H1 (cell line): ENCODE data around the gene ADK. TPM values are rescaled to one million over a fixed set of nuclear protein-coding genes. Genes with fewer than 3 reads are reported as not detected.

Source experiments
- CTCF ChIA-PET: fragments of 300-600 bp; sonication (Branson Sonifier 250); formaldehyde crosslinking; loops from one replicate; lab custom pipeline; 2021; ENCODE audit not compliant: partially characterized antibody; lab: Charles Lee
- POLR2A ChIA-PET: fragments of 300-600 bp; sonication (Branson Sonifier 250); formaldehyde crosslinking; loops from one replicate; lab custom pipeline; 2021; ENCODE audit warnings: inconsistent platforms; ENCODE audit not compliant: partially characterized antibody; lab: Charles Lee
- DNase-seq, 2 experiments: peaks; one replicate each; pipeline versions ENCODE4 v3.0.0 to v3.0.0-alpha.2; 2010 to 2022; ENCODE audit warnings: low spot score in 2 of 2, low read depth in 1 of 2, mixed read lengths in 1 of 2
- FAIRE-seq: peaks from 2 replicates; lab custom pipeline; 2011; peaks lifted over from hg19 to GRCh38; lab: Jason Lieb, UNC
- H2AFZ ChIP-seq: 2 replicates; pipeline ENCODE4 v1.8.1; 2012; ENCODE audit warnings: low read length, inconsistent platforms
- H2AK5ac ChIP-seq: 2 replicates; pipeline ENCODE4 v1.6.1; 2013; ENCODE audit warnings: low read depth, low read length
- H2BK120ac ChIP-seq: replicated peaks from 2 replicates; pipeline ENCODE3; 2013; ENCODE audit warnings: low read depth, low read length, inconsistent platforms
- H2BK12ac ChIP-seq: 2 replicates; pipeline ENCODE4 v1.6.1; 2013; ENCODE audit warnings: low read depth, low read length
- H2BK15ac ChIP-seq: 2 replicates; pipeline ENCODE4 v1.6.1; 2013; ENCODE audit warnings: low read length
- H2BK20ac ChIP-seq: 2 replicates; pipeline ENCODE4 v1.6.1; 2013; ENCODE audit warnings: low read length
- H2BK5ac ChIP-seq: 2 replicates; pipeline ENCODE4 v1.6.1; 2013; ENCODE audit warnings: low read depth, low read length
- H3K14ac ChIP-seq: 2 replicates; pipeline ENCODE4 v1.6.1; 2013; ENCODE audit warnings: inconsistent platforms; ENCODE audit not compliant: insufficient read length
- H3K18ac ChIP-seq: 2 replicates; pipeline ENCODE4 v1.6.1; 2013; ENCODE audit warnings: low read length; ENCODE audit errors: extremely low read depth
- H3K23ac ChIP-seq: 2 replicates; pipeline ENCODE4 v1.6.1; 2013; ENCODE audit warnings: inconsistent platforms; ENCODE audit not compliant: insufficient read length
- H3K23me2 ChIP-seq: 2 replicates; pipeline ENCODE4 v1.6.1; 2013; ENCODE audit warnings: low read depth, low read length
- H3K27ac ChIP-seq: 2 replicates; pipeline ENCODE4 v1.6.1; 2011; ENCODE audit warnings: low read depth, low read length, inconsistent platforms
- H3K27me3 ChIP-seq, 4 experiments: replicated peaks in 1 of 4; 1 replicate in 1 of 4; 2 replicates in 3 of 4; pipeline versions ENCODE4 v1.6.1 to v1.8.1; 2011 to 2013; ENCODE audit warnings: low read length in 3 of 4, mild to moderate bottlenecking in 3 of 4, inconsistent platforms in 2 of 4, mixed read lengths in 2 of 4, moderate library complexity in 1 of 4; ENCODE audit not compliant: control insufficient read depth in 3 of 4, insufficient read depth in 3 of 4; ENCODE audit errors: extremely low read depth in 1 of 4
- H3K36me3 ChIP-seq, 4 experiments: 2 replicates each; pipeline versions ENCODE4 v1.6.1 to v1.8.1; 2011 to 2013; ENCODE audit warnings: mild to moderate bottlenecking in 4 of 4, low read length in 3 of 4, moderate library complexity in 2 of 4, control low read depth in 1 of 4, inconsistent platforms in 1 of 4; ENCODE audit not compliant: insufficient read depth in 4 of 4, control insufficient read depth in 2 of 4
- H3K4ac ChIP-seq: replicated peaks from 2 replicates; pipeline ENCODE3; 2013; ENCODE audit warnings: low read length, low read depth, mixed read lengths, inconsistent platforms; ENCODE audit not compliant: insufficient read length
- H3K4me1 ChIP-seq, 4 experiments: replicated peaks in 1 of 4; 1 replicate in 1 of 4; 2 replicates in 3 of 4; pipeline versions ENCODE4 v1.6.1 to v1.8.1; 2011 to 2013; ENCODE audit warnings: low read length in 3 of 4, inconsistent platforms in 2 of 4, mixed read lengths in 1 of 4; ENCODE audit not compliant: insufficient read depth in 4 of 4, control insufficient read depth in 3 of 4
- H3K4me2 ChIP-seq, 2 experiments: 2 replicates each; pipeline versions ENCODE4 v1.6.1 to v1.8.1; 2011 to 2013; ENCODE audit warnings: low read depth in 2 of 2, low read length in 2 of 2, control low read depth in 1 of 2, inconsistent platforms in 1 of 2, mild to moderate bottlenecking in 1 of 2; ENCODE audit not compliant: insufficient read depth in 1 of 2
- H3K4me3 ChIP-seq, 4 experiments: fragments of 200-600, 300-600 bp in 1 of 4; sonication (generic), shearing (Covaris generic), sonication (Bioruptor Twin) in 1 of 4; 2 replicates each; pipeline versions ENCODE4 v1.5.1 to v1.8.1; 2011 to 2016; ENCODE audit warnings: low read length in 4 of 4, low read depth in 3 of 4, control low read depth in 2 of 4, inconsistent platforms in 2 of 4, mild to moderate bottlenecking in 2 of 4, mixed read lengths in 1 of 4, moderate library complexity in 1 of 4; ENCODE audit not compliant: insufficient read depth in 2 of 4; ENCODE audit errors: extremely low read depth in 1 of 4
- H3K56ac ChIP-seq: replicated peaks from 2 replicates; pipeline ENCODE3; 2013; ENCODE audit warnings: low read depth, mild to moderate bottlenecking, mixed read lengths, low read length, inconsistent platforms; ENCODE audit not compliant: insufficient read length
- H3K79me1 ChIP-seq: 2 replicates; pipeline ENCODE4 v1.6.1; 2013; ENCODE audit warnings: low read depth, low read length, control low read depth
- H3K79me2 ChIP-seq, 2 experiments: 2 replicates each; pipeline versions ENCODE4 v1.6.1 to v1.8.1; 2012 to 2013; ENCODE audit warnings: low read length in 2 of 2, mild to moderate bottlenecking in 2 of 2, inconsistent platforms in 1 of 2; ENCODE audit not compliant: insufficient read depth in 2 of 2, control insufficient read depth in 1 of 2
- H3K9ac ChIP-seq, 4 experiments: replicated peaks in 1 of 4; 1 replicate in 1 of 4; 2 replicates in 3 of 4; pipeline versions ENCODE4 v1.6.1 to v1.8.1; 2011 to 2013; ENCODE audit warnings: low read depth in 3 of 4, low read length in 3 of 4, control low read depth in 2 of 4, mild to moderate bottlenecking in 2 of 4, moderate library complexity in 2 of 4, inconsistent platforms in 1 of 4; ENCODE audit errors: extremely low read depth in 1 of 4
- H3K9me3 ChIP-seq, 2 experiments: 2 replicates each; pipeline versions ENCODE4 v1.6.1 to v1.8.1; 2012 to 2013; ENCODE audit warnings: mild to moderate bottlenecking in 2 of 2, moderate library complexity in 2 of 2, control low read depth in 1 of 2, inconsistent platforms in 1 of 2, low read depth in 1 of 2, low read length in 1 of 2, mixed read lengths in 1 of 2; ENCODE audit not compliant: insufficient read depth in 2 of 2
- H4K20me1 ChIP-seq, 2 experiments: replicated peaks in 1 of 2; 2 replicates each; pipeline versions ENCODE3 to v1.8.1; 2011 to 2013; ENCODE audit warnings: inconsistent platforms in 2 of 2, low read length in 2 of 2, mild to moderate bottlenecking in 1 of 2; ENCODE audit not compliant: insufficient read depth in 2 of 2, control insufficient read depth in 1 of 2
- H4K5ac ChIP-seq: 2 replicates; pipeline ENCODE4 v1.6.1; 2013; ENCODE audit warnings: low read length, low read depth, mixed read lengths, inconsistent platforms; ENCODE audit not compliant: insufficient read length
- H4K8ac ChIP-seq: 2 replicates; pipeline ENCODE4 v1.8.0; 2013; ENCODE audit warnings: mild to moderate bottlenecking, moderate library complexity, low read length, inconsistent platforms; ENCODE audit not compliant: insufficient read depth; ENCODE audit errors: extremely low read depth
- H4K91ac ChIP-seq: replicated peaks from 2 replicates; pipeline ENCODE3; 2013; ENCODE audit warnings: low read length, mixed read lengths, inconsistent platforms; ENCODE audit not compliant: insufficient read length
- CBX8 ChIP-seq: fragments of 300-800, 300-1000 bp; sonication (generic); IDR thresholded peaks from 2 replicates; pipeline ENCODE4 v1.7.1; 2016; ENCODE audit warnings: low read depth, low read length, borderline replicate concordance
- CEBPB ChIP-seq: IDR thresholded peaks from 2 replicates; pipeline ENCODE4 v1.6.1; 2012; ENCODE audit warnings: low read depth, low read length
- EGR1 ChIP-seq: IDR thresholded peaks from 2 replicates; pipeline ENCODE4 v1.6.1; 2011; ENCODE audit warnings: low read depth, low read length, borderline replicate concordance
- GTF2F1 ChIP-seq: IDR thresholded peaks from 2 replicates; pipeline ENCODE4 v1.6.1; 2012; ENCODE audit warnings: low read depth, low read length, improper control_type of control experiment, borderline replicate concordance
- NRF1 ChIP-seq: IDR thresholded peaks from 2 replicates; pipeline ENCODE4 v1.6.1; 2011; ENCODE audit warnings: mild to moderate bottlenecking, low read depth, low read length, improper control_type of control experiment
- ZNF274 ChIP-seq: IDR thresholded peaks from 2 replicates; pipeline ENCODE4 v1.7.0; 2012; ENCODE audit warnings: low read length, borderline replicate concordance; ENCODE audit errors: extremely low read depth
- WGBS, 2 experiments: shearing (Covaris generic) in 1 of 2; methylation state at CpG; one replicate each; pipeline versions ENCODE4 v1.1.6 to v1.1.7; 2013 to 2015; ENCODE audit warnings: low lambda C conversion rate in 2 of 2, mixed read lengths in 2 of 2, inconsistent platforms in 1 of 2, low coverage in 1 of 2, missing lambda C conversion rate in 1 of 2; ENCODE audit not compliant: insufficient replicate concordance in 2 of 2, insufficient coverage in 1 of 2, insufficient read length in 1 of 2; ENCODE audit errors: extremely low coverage in 1 of 2, missing lambda C conversion rate in 1 of 2; 5-methylcytosine and 5-hydroxymethylcytosine counted together
- polyA plus RNA-seq, 7 experiments: library from polyadenylated mRNA; depleted of rRNA in 3 of 7; stranded (reverse) in 5 of 7; unstranded in 2 of 7; fragments of >200 nt in 5 of 7; fragments of 200-250 nt in 2 of 7; gene quantifications; 1 replicate in 5 of 7; 2 replicates in 1 of 7; 4 replicates in 1 of 7; pipeline versions ENCODE4 v1.2.1 to v1.2.3, GENCODE V29; 2011 to 2013; ENCODE audit warnings: missing spikeins in 2 of 7, mixed read lengths in 2 of 7
- total RNA-seq: library from RNA; stranded (reverse); fragmentation: NEBNext Ultra II Directional; extraction: Animal tissue kit (Norgen Biotek cat#: 25700); gene quantifications from 2 replicates; pipeline ENCODE4 v1.2.1, GENCODE V29; 2021

The ADK gene
- total and polyA plus RNA-seq, 2 of the 8 experiments (the other 6 are each of a cell fraction or from before 2014, with no cell fraction given), result 12.3 to 42.4 TPM

- H2AK5ac ChIP-seq, result no peak overlapping the region
- H3K18ac ChIP-seq, result no peak overlapping the region
- H3K79me1 ChIP-seq, result no peaks in the 10 kb centered on the region
- FAIRE-seq, result no peak
- no peaks in the 10 kb centered on the region for H3K36me3 ChIP-seq
- no peak overlapping the region for H2BK15ac ChIP-seq
- no peak overlapping the region for H2BK12ac ChIP-seq
- DNase-seq, result no peak
- H3K23ac ChIP-seq, result no peak overlapping the region
- H4K91ac ChIP-seq, result no peak overlapping the region
- H3K79me2 ChIP-seq, result no peaks in the 10 kb centered on the region
- H3K14ac ChIP-seq, result no peak overlapping the region
- H4K5ac ChIP-seq, result no peak overlapping the region
- no peak overlapping the region for H2BK5ac ChIP-seq
- CTCF ChIA-PET, result interaction anchor here (0.6 kb wide), 1 partner anchor 140 kb away, joined by 3 read pairs; no protein-coding TSS in a partner anchor
- no peaks in the 10 kb centered on the region for H3K27me3 ChIP-seq
- no peak overlapping the region for H3K4ac ChIP-seq
- H3K9me3 ChIP-seq, result no peaks in the 10 kb centered on the region
- H3K4me1 ChIP-seq, result peaks cover 0 to 6% (median 0%) of the 10 kb centered on the region in 4 experiments; a peak in 1 of 7 replicates
- no peak overlapping the region for H3K27ac ChIP-seq
- no peak overlapping the region for H2BK120ac ChIP-seq
- H3K56ac ChIP-seq, result no peak overlapping the region
- H4K8ac ChIP-seq, result no peak overlapping the region
- H2AFZ ChIP-seq, result no peak overlapping the region
- H2BK20ac ChIP-seq, result no peak overlapping the region
- no peak overlapping the region for H3K4me3 ChIP-seq
- POLR2A ChIA-PET, result no interaction called here
- no peaks in the 10 kb centered on the region for H3K23me2 ChIP-seq
- H4K20me1 ChIP-seq, result no peaks in the 10 kb centered on the region
- whole genome bisulfite sequencing, 2 experiments, result 94% methylated on average over 1 of the region's 1 CpG; no CpG with 5 or more reads in 1 of the 2 experiments
- no peak overlapping the region for H3K4me2 ChIP-seq
- no peak overlapping the region for H3K9ac ChIP-seq
- TF ChIP-seq CBX8 (no peak), CEBPB (no peak), EGR1 (no peak), NRF1 (no peak), ZNF274 (no peak), GTF2F1 (no peak)
- TF ChIP-seq, all 59 proteins: peak for 0
These were observed 499.6 kb downstream of the ADK start for GRCh38 chr10:74650613-74651012.
